Stimulated activated CD4-positive, alpha-beta T cell treated with anti-CD3 and anti-CD28 coated beads, Interleukin-4, amount 100 ng/mL, for 1 hour (primary cell): ENCODE results near the gene GADL1.

ENCODE experiments used
- DNase-seq: peaks from one replicate; pipeline ENCODE4 v3.0.0-alpha.2; 2020

The GADL1 gene

DNA sequence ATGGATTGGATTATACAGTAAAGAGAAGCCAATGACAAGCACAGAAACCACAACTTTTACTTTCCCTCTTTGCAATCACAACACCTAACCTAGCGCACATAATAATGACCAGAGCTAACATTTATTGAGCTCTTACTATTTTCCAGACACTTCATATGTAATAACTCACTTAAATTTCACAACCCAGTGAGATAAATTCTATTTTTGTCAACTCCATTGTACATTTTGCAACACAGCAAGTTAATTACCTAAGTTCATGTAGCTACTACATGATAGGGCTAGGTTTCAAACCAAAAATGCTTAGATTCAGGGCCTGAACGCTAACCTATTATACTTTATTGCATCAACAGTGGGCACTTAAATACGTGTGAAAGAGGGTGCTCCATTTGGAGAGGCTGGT lies 89.5 kb downstream of the GADL1 start:
- no peak for DNase-seq

DNA sequence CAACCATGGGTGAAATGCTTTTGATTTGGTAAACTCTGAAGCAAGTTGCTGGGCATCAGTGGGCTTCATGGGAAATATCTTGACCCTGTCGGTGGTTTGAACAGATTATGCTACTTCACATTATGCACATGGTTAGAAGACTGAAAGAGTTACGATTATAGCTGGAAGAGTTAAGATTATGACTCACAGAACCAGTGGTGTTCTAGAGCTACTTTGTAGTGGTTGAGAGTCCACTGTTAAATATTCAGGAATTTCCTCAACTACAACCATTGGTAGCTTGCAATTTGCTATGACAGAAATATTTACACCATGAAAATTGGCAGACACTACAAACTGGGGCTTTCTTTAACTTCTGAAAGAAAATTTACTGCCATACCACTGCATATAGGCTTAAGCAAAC lies 99.3 kb downstream of the GADL1 start:
- no peak for DNase-seq

DNA sequence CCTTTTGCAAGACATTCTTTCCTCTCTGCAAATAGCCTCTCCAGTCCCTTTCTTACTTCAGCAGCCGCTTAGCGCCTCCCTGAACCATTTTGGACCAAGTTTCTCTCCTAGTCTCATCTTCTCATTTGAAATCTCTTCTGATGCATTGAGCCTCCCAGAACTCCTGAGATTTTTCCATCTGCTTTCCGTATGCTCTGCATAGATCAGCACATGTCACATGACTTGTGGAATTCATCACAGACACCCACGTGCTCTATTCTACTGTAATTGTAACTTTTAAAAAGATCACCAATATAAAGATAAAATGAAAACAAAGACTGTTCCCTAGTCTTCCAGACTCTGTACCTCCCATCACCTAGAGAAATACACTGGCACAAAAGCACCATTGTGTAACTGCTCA lies 100.7 kb downstream of the GADL1 start:
- no peak for DNase-seq

DNA sequence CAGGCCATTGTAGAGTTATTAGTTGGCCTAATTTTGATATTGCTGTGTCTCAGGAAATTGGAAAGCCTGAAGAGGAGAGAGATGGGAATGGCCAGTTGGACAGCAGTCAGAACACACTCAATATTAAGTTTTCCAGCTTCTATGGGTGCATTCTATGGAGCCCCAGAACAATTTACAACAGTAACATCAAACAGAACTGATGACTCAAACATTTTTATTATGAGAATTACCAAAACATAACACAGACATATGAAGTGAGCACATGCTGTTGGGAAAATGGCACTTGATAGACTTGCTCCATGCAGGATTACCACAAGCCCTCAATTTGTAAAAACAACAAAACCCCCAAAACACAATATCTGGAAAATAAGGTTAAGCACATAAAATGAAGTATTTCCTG lies 104.3 kb downstream of the GADL1 start:
- DNase-seq, result no peak

DNA sequence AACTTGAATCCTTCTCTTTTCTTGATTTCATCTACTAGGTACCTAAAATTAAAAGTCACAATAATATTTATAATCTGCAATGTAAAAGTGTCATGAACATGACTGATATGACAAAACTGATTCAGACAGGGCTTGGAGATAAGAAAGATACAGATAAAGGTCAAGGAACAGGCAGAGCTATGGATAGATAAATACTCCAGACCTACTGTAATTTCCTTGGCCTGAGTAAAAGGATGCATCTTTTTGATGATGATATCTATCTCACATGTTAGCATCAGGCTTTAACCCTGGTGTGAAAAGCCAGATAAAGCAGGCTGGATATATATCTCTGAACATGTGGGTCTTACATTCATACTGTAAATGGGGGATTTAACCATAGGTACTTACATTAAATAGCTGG lies 108.1 kb downstream of the GADL1 start:
- DNase-seq, result no peak

DNA sequence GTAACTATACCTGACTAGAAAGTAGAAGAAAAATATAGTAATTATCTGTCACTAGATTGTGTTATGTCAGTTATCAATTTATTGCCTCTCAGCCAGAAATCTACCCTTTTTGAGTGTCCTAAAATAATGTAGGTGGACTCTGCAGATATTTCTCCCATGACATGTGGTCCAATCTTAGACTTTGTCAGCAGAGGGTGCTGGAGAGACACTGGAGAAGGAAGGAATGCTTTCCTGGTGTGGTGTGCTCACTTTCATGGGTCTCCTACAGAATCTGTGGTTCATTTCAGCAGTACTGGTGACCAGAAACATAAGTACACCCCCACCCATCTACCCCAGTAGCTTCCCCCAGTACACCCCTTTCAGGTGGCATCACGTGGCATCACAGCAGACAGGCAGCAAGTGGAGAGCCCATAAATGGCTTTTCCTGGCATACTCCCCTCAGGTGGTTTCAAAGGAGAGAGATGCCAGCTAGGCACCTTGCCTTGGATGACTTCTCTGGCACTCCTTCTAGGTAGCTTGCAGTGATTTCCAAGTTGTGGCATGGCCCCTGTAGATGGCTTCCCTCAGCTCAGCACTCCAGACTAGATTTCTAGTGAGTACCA lies 114.7 kb downstream of the GADL1 start:
- DNase-seq, result no peak

DNA sequence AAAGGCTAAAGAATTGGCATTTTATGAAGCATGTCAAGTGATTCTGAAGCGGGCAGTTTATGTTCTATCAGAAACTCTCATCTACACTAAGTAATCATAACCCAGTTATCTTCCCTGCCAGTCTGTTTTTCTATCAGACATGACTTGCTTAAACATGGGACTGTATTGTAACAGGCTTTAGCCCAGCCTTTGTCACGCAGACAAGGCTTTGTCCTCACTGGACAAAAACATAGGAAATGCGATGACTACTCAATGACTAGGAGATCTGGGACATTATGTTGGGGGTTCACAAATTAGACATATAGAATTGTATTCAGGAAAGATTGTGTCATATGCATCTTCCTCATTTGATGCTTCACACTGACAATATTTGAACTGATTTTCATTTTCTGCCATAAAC lies 115.5 kb downstream of the GADL1 start:
- no peak for DNase-seq

DNA sequence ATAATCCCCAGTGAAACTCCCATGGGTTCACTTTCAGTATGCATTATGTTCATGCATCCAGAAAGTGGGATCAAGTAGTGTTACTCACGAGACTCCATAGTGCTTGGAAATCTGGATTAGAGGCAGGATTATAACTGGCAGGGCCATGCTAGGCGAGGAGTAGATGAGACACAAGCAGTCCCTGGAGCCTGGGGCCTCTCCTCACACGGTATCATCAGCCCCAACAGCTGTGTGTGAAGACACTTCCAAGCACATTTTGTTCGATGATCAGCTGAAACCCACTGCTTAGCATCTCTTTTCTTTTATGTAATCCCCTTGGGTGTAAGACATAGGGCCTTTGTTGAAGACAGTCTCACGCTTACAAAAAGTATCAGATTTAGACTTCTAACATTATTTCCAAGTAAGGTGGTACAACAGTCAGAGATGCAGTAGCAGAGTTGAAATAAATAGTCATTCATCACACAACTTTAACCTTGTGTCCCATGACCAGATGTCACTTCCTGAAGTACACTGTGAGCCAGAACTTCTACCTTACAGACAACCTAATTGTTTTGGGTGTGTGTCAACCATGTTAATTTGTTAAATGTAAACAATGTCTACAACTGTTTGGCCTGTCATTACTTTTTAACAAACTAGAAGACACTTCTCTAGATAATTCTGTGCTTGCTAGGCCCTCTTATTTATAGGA lies 116.9 kb downstream of the GADL1 start:
- DNase-seq, result no peak

DNA sequence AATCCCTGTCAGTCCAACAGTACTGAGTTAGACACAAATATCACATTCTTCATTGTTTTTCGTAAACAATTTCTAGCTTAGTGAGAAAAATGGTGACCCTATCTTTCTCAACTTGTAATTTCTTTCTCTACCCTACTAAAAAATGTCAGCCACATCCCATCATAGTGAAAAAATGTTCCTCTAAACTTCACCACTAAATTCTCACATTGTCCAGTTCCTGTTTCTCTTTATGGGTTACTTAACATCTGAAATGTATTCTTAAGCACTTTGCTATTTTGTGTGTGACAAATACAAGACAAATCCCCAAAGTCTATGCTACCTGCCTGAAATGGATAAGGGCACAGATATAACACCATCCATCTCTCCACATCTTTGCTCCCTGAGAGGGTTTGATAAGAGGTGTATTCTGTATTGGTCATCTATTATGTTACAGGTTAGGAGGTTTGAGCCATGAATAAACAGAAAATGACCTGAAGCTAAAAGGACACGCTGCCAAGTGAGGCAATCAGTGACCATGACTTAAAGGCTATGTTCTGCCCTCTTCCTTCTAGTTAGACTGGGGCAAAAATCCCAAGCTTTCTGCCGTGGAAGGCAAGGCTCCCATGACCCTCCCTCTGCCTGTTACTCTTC lies 118.2 kb downstream of the GADL1 start:
- no peak for DNase-seq

DNA sequence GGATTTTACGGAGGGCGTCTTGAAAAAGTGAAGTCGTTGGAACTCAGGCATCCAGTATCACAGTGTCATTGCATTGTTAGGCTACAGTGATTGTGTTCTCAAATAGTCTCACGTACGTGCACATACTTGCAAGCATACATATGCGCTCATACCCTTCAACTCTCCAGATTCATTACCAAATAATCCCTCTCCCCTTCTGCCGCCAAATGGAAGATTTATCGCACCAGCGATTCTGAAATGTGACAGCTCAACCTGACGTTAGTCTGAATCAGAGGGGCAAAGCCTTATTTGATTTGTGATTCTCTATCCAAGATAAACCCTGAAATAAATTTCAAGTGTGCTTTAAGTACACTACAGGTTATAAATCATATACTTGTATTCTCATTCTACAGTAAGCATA lies 119.4 kb downstream of the GADL1 start:
- no peak for DNase-seq

DNA sequence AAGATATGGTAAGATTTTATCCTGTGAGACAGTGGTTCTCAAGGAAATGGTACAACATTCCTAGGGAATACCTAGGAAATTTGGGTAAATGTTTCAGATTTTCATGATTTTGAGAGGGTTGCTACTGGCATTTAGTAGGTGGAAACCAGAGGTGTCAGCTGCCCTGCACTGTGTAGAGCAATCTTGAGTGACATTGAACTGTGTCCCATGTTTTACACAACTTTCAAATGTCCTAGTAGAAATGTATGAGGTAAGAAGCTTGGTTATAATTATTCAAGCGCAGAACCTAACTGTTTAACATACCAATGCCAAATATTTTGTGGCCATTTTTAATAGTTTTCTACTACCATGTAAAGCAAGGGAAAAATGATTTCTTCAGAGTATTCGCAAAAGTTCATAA lies 120.4 kb downstream of the GADL1 start:
- DNase-seq, result no peak

DNA sequence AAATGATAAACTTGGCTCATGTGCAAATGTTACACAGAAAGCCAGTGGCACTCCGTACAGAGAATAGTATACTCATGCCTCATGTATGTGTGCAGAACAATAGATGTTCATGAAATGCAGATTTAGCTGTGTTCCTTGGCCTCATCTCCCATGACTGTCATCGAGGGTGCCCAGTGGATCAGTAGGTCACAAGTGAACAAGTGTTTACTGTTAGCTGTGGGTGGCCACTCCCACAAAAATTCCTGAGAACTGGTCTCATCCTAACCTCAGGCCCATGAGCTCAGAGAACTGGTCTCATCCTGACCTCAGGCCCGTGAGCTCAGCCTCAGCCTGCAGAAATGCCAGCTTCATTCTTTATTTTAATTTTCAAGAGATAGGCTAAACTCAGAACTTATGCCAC lies 124.1 kb downstream of the GADL1 start:
- no peak for DNase-seq

DNA sequence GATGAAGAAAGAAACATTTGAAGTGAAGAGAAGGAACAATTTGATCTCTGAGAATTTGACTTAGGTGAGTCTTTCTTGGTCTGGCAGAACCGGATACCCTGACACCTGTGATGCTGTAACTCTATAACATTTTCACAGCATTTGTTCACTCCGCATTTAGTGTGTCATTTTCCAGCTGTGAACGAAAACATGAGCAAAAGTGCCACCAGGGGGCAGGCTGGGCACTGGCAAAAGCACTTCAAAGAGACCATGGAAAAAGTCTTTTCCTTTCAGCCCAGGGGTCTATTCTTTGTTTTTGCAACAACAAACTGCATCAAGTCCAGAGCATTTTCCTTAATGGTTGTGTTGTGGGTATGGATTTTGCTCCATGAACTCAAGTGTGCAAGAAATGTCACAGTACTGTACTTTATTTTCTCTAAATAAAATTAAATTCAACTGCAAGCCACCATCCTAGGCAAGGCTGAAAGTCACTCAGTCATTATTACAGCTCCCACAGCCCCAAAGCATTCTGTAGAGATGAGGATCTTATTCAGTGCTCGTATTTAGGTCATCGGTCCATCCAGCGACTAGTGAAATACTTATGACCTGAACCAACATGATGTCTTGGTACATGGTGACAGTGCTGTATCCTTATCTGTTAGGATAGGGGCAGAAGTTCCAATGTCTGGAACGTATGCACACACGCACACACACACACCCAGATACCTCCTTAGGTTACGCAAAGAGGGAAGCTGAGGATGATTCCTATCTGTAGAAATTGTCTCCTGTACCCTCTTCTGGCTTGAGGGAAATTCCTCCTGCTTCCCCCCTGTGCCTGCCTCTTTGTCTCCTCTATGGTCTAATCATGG lies 125.5 kb downstream of the GADL1 start:
- peak; percentile 75 for DNase-seq

DNA sequence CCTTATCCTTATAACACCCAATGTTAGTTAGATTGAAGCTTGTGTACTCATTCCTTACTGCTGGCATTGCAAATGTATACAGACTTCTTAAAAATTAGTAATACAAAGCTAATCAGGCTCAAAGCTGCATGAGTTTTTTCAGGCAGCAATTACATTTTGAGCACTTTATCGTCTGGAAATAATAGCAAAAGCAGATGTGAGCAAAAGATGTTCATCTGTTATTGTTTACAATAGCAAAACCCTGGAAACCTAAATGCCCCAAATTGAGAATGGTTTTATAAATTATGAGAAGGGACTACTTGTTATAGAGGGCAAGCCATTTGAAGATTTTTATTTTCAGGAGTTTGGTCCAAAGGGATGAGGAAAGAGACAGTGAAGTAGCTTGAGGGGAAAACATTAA lies 126.4 kb downstream of the GADL1 start:
- no peak for DNase-seq

DNA sequence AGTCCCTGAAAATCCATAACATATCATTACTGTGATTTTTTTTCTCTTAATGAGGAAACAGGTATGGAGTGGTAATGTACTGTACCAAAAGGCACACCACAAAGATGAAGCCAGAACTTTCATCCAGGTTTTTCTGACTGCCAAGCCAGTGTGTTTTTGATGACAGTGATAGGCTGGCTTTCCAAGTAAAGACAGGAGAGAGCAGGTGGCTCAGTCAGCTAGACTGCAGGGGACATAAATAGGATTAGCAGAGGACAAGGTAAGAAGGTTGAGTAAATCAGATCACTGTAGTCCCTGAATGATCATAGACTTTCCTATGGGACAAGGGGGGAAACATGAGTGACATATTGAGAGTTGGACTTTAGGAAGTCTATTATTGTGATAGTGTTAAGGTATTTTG lies 127.9 kb downstream of the GADL1 start:
- DNase-seq, result no peak

DNA sequence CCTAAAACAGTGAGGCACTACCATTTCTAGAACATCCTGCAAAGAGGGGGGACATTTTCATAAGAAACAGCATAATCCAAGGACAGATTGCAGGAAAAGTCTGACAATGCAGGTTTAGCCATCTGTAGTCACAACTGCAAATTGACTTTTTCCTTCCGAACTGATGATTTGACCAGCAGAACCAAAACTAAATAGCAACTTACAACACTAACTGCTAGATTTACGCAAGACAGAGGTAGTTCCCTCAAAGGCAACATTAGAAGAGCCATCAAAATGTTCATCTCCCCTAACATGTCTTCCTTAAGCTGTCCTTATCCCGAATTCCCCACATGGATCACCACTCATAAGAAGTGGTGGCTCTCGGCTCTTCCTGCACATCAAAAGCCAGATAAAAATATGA lies 129.6 kb downstream of the GADL1 start:
- DNase-seq, result no peak

DNA sequence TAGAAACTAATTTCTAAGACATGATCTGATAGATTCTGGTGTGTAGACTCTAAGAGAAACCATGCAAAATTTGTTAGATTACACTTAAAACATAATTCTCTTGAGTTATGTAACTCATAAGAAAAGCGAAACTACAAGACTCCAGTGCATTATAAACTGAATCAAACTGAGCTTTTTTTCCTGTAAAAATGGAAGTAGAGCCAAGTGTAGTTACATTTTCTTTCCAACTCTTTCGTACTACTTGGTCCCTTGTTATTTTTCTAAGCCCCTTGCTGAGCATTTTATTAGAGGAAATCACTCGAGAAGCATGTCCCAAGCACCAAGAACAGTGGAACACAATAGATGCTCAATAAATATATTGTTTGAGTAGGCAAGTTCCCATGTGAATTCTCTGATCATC lies 130.2 kb downstream of the GADL1 start:
- DNase-seq, result no peak

DNA sequence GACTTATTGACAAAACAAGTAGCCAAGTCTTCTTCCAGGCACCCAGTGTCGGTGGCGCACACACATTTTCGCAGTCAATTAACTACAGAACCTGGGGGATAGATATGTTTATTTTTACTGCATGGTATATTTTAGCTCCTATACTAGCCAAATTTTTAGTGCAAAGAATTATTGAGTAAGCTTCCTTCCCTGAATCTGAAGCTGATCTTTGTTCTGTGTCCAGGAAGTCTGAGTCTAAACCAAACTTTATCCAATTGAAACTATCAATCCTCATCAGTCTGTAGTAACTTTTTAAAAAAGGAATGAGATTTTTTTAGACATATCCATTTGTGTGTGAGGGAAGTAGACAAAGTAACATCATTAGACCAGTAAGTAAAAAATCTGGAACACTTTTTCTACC lies 133.1 kb downstream of the GADL1 start:
- DNase-seq, result no peak

DNA sequence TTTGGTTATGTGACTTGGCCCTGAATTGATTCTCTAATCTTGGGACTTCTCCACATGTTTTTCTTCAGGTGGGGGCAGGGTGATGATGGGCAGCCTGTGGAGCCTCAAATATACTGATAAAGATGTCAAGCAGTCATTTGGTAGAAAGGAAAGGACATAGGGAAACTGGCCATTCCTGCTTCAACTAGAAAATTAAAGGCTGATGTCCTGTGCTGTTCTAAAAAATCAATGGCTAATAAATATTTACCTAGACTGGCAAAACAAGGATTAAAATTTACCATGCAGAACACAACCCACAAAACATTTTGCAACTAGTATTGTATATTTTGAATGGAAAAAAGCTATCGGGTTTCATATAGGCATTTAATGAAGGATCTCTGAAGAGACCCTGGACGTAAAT lies 133.7 kb downstream of the GADL1 start:
- DNase-seq, result no peak

DNA sequence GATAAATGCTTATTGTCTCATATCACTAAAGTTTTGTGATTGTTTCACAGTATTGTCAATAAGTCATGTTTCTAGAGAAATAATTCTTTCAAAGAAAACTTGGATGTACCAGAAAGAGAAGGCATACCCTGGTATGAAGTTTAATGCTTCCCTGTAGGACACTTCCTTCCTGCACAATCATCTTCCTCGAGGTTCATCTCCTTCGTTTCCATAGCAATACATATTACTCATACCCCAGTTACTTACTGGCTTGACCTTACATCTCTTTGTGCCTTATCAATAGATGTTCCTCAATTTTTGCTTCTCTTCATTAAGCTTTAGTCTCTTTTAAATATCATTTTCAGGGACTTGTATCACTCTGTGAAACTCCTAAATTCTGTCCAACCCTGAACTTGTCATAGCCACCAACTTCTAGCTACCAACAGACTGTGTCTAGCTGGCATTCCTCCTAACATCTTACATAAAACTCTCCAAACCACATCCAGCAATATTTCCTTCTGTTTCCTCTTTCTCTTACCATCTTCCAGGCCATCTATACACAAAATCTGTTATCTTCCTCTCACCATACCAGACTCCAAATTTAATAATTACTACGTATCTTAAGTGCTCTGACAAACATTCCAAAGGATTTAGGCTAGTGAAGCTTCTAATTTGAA lies 134.3 kb downstream of the GADL1 start:
- no peak for DNase-seq

DNA sequence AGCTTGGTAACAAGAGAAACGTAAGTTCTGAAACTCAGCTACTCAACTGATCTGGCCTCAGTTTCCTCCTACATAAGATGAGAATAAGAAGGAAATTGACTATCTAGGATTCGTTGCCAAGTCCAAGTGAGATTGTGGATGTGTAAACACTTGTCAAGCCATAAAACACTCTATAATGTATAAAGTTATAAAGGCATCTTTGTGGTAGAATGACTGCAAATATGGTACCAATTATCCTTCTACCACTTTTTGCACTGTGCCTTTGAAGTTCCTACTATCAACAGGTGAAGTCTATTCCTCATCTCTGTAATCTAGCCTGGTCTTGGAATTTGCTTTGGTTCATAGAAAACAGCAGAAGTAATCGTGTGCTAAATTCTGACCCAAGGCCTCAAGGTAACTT lies 138.2 kb downstream of the GADL1 start:
- no peak for DNase-seq

DNA sequence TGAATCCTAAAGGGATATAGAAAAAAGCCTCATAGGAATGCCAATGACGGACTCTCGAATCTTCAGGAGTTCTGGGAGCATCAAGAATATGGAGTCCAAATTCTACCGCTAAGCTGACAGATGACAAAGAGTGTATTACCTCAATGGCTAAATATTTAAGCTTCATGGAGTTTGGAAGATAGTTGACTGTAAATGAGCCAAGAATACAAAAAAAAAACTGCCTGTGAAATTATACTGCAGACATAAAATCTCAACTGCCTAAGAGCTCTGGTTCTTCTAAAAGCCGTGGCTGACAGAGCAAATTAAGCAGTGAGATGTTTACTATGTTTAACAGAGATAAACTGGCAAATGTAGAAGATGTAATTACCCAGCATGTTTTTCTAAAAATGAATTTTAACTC lies 140.0 kb downstream of the GADL1 start:
- DNase-seq, result no peak

DNA sequence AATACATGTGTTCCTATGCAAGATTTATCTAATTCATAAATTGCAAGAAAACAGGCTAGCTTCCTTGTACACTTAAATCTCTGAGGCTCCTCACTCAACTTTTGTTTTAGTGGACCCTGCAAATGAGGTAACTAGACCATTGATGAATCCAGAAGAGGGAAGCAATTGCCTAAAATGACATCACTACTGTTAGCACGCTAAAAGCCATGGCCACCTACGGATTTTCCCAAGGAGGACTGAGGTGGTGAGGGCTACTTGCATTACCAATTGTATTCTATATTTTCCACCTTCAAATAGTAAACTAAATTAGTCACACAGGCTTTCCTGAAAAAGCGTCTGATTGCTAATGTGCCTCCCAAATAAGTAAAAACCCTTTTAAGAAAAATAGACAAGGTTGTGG lies 140.7 kb downstream of the GADL1 start:
- no peak for DNase-seq
